HG02678 (cell line): ENCODE data around the gene PTPN1.

Experiments
- ATAC-seq: cut with Tn5 transposase; IDR thresholded peaks from one replicate; pipeline ENCODE4 v1.9.1; 2021; ENCODE audit warnings: mild to moderate bottlenecking, moderate library complexity; ENCODE audit not compliant: unreplicated experiment

Gene PTPN1

GRCh38 chr20:50628853-50629669, 118.9 kb downstream of the PTPN1 start:
- no peak for ATAC-seq

GRCh38 chr20:50629670-50630045, 119.5 kb downstream of the PTPN1 start:
- no peak for ATAC-seq

GRCh38 chr20:50630578-50631263, 120.5 kb downstream of the PTPN1 start:
- no peak for ATAC-seq

- ATAC-seq = no peak
These were observed 122.1 kb downstream of the PTPN1 start for GRCh38 chr20:50632236-50632635.

GRCh38 chr20:50632701-50633100, 122.5 kb downstream of the PTPN1 start:
- ATAC-seq = no peak

GRCh38 chr20:50633361-50633760, 123.2 kb downstream of the PTPN1 start:
- no peak for ATAC-seq

GRCh38 chr20:50634191-50634590, 124.0 kb downstream of the PTPN1 start:
- ATAC-seq = no peak
